T-helper 2 cell treated with Interferon-gamma antibody and Interleukin-4, amounts not matched to agents 5 μg/mL and 100 μg/mL, for 36 hours (primary cell): Measurements from ENCODE around the gene ANKRD34C.
A peak's percentile ranks its signal among the peaks of the same experiment; 100 is the strongest.

Experiments used
- DNase-seq: peaks from one replicate; pipeline ENCODE4 v3.0.0; 2021; ENCODE audit warnings: low spot score
- H3K27ac Mint-ChIP-seq: one replicate; pipeline ENCODE4 v1.8.0; 2021; ENCODE audit warnings: mild to moderate bottlenecking, mixed read lengths
- H3K27me3 Mint-ChIP-seq: one replicate; pipeline ENCODE4 v1.8.0; 2021; ENCODE audit warnings: low read depth, mixed read lengths
- H3K36me3 Mint-ChIP-seq: one replicate; pipeline ENCODE4 v1.8.0; 2021; ENCODE audit warnings: low read depth, mixed read lengths
- H3K4me1 Mint-ChIP-seq: one replicate; pipeline ENCODE4 v1.8.0; 2021; ENCODE audit warnings: low read depth, mixed read lengths
- H3K4me3 Mint-ChIP-seq: one replicate; pipeline ENCODE4 v1.8.0; 2022; ENCODE audit warnings: mild to moderate bottlenecking, moderate library complexity, mixed read lengths
- H3K9me3 Mint-ChIP-seq: one replicate; pipeline ENCODE4 v1.8.0; 2021; ENCODE audit warnings: mixed read lengths

Gene ANKRD34C

DNA sequence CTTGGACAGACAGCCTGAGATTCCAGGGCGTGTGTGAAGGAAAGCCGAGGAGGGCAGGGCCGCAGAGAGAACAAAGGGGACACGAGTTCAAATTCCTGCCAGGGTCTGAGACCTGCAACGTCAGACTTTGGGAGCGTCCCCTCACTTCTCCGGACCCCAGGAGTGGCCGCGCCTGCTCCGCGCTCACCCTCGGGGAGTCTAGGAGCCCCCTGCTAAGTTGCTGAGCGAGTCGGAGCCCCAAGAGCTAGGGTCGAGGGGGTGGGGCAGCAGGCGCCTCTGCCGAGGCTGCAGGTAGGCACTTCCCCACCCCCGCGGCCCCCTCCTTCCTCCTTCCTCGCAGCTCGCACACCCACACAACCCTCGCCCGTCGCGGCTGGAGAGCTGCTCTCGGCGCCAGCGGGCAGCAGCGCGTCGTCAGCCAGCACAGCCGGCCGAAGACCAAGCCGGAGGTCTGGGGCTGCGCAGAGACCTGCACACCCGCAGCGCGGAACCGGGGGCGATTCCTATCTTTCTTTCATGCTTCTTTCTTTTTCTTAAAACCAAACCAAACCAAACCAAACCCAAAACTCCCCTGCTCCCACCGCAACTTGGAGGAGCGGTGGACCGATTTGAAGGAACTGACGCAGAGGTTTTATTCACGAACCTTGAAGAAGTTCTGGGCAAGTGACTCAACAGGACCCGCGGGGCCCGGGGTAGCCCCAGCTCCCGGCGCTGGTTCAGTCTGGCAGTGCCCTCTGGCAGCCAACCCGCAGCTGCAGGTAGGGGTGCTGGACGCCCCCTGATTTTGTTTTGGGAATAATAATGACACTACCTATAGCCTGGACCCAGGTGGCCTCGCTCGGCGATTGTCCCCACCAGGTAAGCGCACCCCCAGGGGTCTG lies at the start of gene ANKRD34C:
Gene ANKRD34C, plus strand, starts transcription at position 352 of the 881 bp plus-strand sequence. CDS start 10,563 bp downstream, outside the sequence.
- peaks cover 47% of the 10 kb centered on the region for H3K27me3 Mint-ChIP-seq
- no peak within 1 kb of the TSS for H3K4me3 Mint-ChIP-seq
- peaks cover 2% of the 10 kb centered on the region for H3K9me3 Mint-ChIP-seq

DNA sequence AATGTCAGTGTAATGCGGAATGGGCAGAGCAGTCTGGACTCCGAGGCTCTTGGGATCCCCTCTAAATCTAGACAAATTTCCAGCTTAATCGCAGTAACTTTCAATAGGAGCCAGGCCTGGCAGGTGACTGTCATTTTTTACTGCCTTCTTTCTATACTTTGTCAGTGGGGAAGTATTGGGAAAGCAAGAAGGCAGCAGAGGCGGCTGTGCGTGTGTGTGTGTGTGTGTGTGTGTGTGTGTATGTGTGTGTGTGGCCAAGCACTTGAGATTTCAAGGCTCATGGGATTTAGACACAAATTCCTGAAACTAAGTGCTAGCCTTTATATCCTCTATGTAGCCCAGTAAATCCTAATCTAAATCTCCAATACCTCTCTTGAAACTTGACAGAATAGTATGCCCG lies 49.3 kb upstream of the ANKRD34C start:
- Mint-ChIP-seq H3K4me3 (no peak overlapping the region), H3K27me3 (peaks cover 3% of the 10 kb centered on the region), H3K9me3 (peaks cover 11% of the 10 kb centered on the region), H3K4me1 (no peaks in the 10 kb centered on the region), H3K36me3 (no peaks in the 10 kb centered on the region), H3K27ac (no peak overlapping the region)
- no peak for DNase-seq

More for the DNA sequence above, at the start of gene ANKRD34C:
- Mint-ChIP-seq H3K4me1 (peaks cover 2% of the 10 kb centered on the region), H3K27ac (no peak within 1 kb of the TSS), H3K36me3 (peaks cover 3% of the 10 kb centered on the region)
- DNase-seq, result no peak

GRCh38 chr15:79240036-79240435 lies 42.5 kb upstream of the ANKRD34C start:
- peaks cover 3% of the 10 kb centered on the region for H3K27me3 Mint-ChIP-seq
- H3K36me3 Mint-ChIP-seq, result no peaks in the 10 kb centered on the region
- no peak overlapping the region for H3K27ac Mint-ChIP-seq
- no peak overlapping the region for H3K4me3 Mint-ChIP-seq
- DNase-seq, result no peak
- H3K9me3 Mint-ChIP-seq, result no peaks in the 10 kb centered on the region
- no peaks in the 10 kb centered on the region for H3K4me1 Mint-ChIP-seq

DNA sequence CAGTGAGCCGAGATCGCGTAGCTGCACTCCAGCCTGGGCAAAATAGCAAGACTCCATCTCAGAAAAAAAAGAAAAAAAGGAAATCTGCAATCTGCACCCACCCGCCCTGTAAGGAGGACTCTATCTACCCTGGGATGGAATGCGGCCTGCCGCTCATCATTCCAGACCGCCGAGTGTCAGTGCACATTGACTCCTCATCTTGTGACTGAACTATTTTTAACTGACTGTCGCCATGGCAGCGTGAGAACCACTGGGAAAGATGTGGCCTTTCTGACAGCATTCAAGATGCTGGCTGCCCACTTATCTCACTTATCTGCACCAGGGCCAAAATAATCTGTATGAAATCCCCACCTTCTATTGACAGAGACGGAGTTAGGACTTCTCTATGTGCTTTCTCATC lies 38.8 kb upstream of the ANKRD34C start:
- H3K27me3 Mint-ChIP-seq, result peaks cover 2% of the 10 kb centered on the region
- no peaks in the 10 kb centered on the region for H3K36me3 Mint-ChIP-seq
- no peaks in the 10 kb centered on the region for H3K9me3 Mint-ChIP-seq
- no peak for DNase-seq
- no peaks in the 10 kb centered on the region for H3K4me1 Mint-ChIP-seq
- H3K4me3 Mint-ChIP-seq, result no peak overlapping the region
- H3K27ac Mint-ChIP-seq, result no peak overlapping the region

DNA sequence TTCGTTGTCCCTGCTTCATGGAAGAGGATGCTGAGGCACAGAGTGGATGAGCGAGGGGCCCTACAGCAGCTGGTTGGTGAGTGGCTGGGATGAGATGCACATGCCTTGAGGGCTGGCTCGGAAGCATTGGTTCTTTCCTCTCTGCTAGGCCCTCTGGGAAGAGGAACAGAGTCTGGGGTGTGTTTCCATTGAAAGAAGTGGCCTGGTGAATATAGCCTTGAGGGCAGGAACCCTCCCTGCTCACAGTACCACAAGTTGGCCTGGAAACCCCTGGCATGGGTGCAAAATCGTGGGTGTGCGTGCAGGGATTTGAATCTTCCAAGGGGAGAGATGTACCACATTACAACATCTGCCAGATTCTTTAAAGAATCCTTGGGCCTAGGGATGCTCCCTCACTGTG lies 37.6 kb upstream of the ANKRD34C start:
- Mint-ChIP-seq H3K27me3 (peaks cover 2% of the 10 kb centered on the region), H3K27ac (no peak overlapping the region), H3K4me3 (no peak overlapping the region), H3K4me1 (no peaks in the 10 kb centered on the region), H3K36me3 (no peaks in the 10 kb centered on the region), H3K9me3 (no peaks in the 10 kb centered on the region)
- DNase-seq, result no peak

GRCh38 chr15:79248183-79248582 lies 34.3 kb upstream of the ANKRD34C start:
- no peak for DNase-seq
- no peak overlapping the region for H3K27ac Mint-ChIP-seq
- no peaks in the 10 kb centered on the region for H3K36me3 Mint-ChIP-seq
- H3K4me1 Mint-ChIP-seq, result no peaks in the 10 kb centered on the region
- H3K4me3 Mint-ChIP-seq, result no peak overlapping the region
- H3K9me3 Mint-ChIP-seq, result no peaks in the 10 kb centered on the region
- peaks cover 2% of the 10 kb centered on the region for H3K27me3 Mint-ChIP-seq

DNA sequence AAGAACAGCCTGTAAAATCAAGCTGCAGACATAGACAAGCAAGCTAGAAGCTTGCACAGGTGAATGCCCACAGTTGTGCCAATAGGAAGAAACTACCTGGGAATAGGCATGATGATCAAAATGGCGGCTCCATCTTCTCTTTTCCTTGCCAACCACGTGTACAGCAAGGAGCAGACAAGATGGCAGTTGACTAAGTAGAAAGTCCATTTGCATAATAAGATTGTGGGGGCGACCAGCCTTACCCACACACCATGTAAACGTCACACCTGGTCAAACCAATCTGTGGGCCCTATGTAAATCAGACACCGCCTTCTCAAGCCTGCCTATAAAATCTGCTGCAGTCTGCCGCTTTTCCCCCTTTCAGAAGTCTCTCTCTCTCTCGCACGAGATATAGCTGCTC lies 25.1 kb upstream of the ANKRD34C start:
- DNase-seq, result no peak
- Mint-ChIP-seq H3K9me3 (no peaks in the 10 kb centered on the region), H3K27me3 (no peaks in the 10 kb centered on the region), H3K27ac (no peak overlapping the region), H3K4me1 (no peaks in the 10 kb centered on the region), H3K4me3 (no peak overlapping the region), H3K36me3 (no peaks in the 10 kb centered on the region)

DNA sequence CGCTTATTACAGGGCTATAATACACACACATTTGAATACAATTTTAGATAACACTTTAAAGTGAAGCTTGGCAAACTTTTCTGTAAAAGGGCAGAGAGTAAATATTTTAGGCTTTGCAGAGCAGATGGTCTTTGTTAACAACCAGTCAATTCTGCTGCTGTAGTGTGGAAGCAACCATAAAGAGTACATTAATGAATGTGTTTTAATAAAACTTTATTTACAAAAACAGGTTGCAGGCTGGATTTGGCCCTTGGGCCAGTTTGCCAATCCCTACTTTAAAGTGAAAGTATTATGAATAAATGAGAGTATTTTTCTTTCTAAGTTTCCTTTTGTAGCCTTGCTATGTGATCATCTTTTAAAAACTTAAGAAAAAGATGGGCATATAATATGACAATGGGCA lies 20.7 kb upstream of the ANKRD34C start:
- Mint-ChIP-seq H3K4me1 (no peaks in the 10 kb centered on the region), H3K4me3 (no peak overlapping the region), H3K27ac (no peak overlapping the region), H3K27me3 (peaks cover 9% of the 10 kb centered on the region), H3K9me3 (no peaks in the 10 kb centered on the region), H3K36me3 (no peaks in the 10 kb centered on the region)
- DNase-seq, result no peak

DNA sequence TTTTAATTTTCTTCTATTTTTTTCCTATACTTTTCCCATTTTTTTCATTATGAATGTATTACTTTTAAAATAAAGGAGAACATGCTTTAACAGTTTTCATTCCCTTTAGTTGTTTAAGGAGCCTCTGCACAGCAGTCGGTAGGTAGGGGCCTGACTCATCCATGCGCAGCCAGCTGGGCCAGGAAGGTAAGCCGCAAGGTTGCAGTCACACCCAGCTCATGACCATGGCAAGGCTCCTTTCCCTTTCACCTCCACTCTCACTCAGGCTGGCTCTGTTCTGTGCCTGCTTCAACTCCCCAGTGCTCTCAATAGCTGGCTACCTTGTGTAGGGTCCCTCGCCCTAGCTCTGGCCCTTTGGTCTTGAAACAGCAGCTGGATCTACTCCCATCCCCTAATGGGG lies 17.4 kb upstream of the ANKRD34C start:
- no peaks in the 10 kb centered on the region for H3K9me3 Mint-ChIP-seq
- H3K4me3 Mint-ChIP-seq, result no peak overlapping the region
- H3K4me1 Mint-ChIP-seq, result no peaks in the 10 kb centered on the region
- no peak for DNase-seq
- no peaks in the 10 kb centered on the region for H3K36me3 Mint-ChIP-seq
- peaks cover 18% of the 10 kb centered on the region for H3K27me3 Mint-ChIP-seq
- H3K27ac Mint-ChIP-seq, result no peak overlapping the region

DNA sequence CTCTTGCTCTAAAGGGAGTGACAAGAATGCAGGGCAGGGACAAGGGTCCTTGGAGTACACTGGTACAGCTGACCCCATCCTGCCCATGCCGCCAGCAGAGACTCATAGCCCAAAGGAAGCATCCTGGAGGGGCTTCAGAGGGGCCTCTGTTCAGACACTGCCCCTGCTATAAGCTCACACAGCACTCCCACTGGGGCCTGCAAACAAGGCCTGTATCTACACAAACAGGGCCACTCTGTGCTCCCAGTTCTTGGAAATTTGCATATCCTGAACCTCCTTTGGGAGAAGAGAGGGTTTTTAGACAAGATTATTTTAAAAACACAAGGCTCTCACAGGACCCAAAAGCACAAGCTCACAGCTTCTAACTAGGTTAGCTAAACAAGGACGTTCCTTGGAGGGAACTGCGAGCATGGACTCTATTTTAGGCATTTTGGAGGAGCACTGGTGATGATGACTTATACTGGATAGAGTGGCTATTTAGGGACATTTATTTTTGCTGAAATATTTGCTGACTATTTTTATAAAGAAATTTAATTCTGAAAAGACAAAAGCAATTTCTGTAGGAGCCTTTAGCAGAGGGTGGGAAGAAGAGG lies 16.4 kb upstream of the ANKRD34C start:
- H3K27ac Mint-ChIP-seq, result no peak overlapping the region
- H3K4me1 Mint-ChIP-seq, result no peaks in the 10 kb centered on the region
- peaks cover 18% of the 10 kb centered on the region for H3K27me3 Mint-ChIP-seq

GRCh38 chr15:79283252-79284048 lies 928 bp downstream of the ANKRD34C start:
- peak; percentile 20 for DNase-seq
- Mint-ChIP-seq H3K4me1 (peaks cover 2% of the 10 kb centered on the region), H3K4me3 (no peak overlapping the region), H3K36me3 (peaks cover 3% of the 10 kb centered on the region), H3K27me3 (peaks cover 46% of the 10 kb centered on the region), H3K9me3 (peaks cover 2% of the 10 kb centered on the region), H3K27ac (no peak overlapping the region)

More for the DNA sequence above, 16.4 kb upstream of the ANKRD34C start:
- Mint-ChIP-seq H3K9me3 (no peaks in the 10 kb centered on the region), H3K36me3 (no peaks in the 10 kb centered on the region), H3K4me3 (no peak overlapping the region)
- DNase-seq, result no peak

DNA sequence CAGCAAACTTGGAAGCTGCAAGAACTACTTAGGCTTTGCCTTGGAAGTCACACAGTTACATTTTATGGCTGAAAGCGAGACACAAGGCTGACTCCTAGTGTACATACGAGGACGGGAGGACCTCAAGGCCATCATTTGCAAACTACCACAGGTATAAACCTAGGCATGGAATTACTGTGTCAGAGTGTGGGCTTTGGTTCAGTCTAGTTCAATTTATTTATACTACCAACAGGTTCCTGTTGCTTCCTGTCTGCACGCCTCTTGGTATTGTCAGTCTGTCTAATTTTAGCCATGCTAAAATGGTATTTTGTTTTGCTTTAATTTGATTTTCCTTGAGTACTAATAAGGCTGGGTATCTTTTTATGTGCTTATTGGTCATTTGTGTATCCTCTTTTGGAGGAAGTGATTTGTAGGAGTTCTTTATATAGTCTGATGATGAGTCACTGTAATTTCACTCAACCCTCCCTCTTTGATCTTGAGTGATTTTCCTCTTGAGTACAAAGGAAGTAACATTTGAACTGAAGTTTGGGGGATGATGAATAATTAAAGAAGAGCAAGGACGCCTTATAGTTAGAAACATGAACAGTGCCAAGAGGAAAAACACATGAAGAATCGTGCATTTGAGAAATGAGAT lies 8.2 kb downstream of the ANKRD34C start:
- H3K36me3 Mint-ChIP-seq, result no peaks in the 10 kb centered on the region
- DNase-seq, result no peak
- H3K27me3 Mint-ChIP-seq, result peaks cover 12% of the 10 kb centered on the region
- peaks cover 3% of the 10 kb centered on the region for H3K4me1 Mint-ChIP-seq
- H3K4me3 Mint-ChIP-seq, result no peak overlapping the region
- H3K27ac Mint-ChIP-seq, result no peak overlapping the region
- no peaks in the 10 kb centered on the region for H3K9me3 Mint-ChIP-seq

GRCh38 chr15:79292011-79292410 lies 9.5 kb downstream of the ANKRD34C start:
- Mint-ChIP-seq H3K27ac (no peak overlapping the region), H3K4me1 (peaks cover 3% of the 10 kb centered on the region), H3K4me3 (no peak overlapping the region), H3K9me3 (no peaks in the 10 kb centered on the region), H3K36me3 (no peaks in the 10 kb centered on the region), H3K27me3 (peaks cover 15% of the 10 kb centered on the region)
- DNase-seq, result no peak
